Embryonic facial prominence (tissue), 1 donor: ENCODE data around the gene PRMT1.

Experiments used
- DNase-seq: peaks from one replicate; pipeline ENCODE4 v3.0.0-alpha.2; 2016; ENCODE audit errors: extremely low spot score

Gene PRMT1

GRCh38 chr19:49667473-49667872, 9.6 kb upstream of the PRMT1 start:
- DNase-seq: no peak

GRCh38 chr19:49669516-49669915, 7.6 kb upstream of the PRMT1 start:
- DNase-seq: no peak

GRCh38 chr19:49672131-49672919, 4.7 kb upstream of the PRMT1 start:
- no peak for DNase-seq

GRCh38 chr19:49676136-49676783, 811 bp upstream of the PRMT1 start:
- no peak for DNase-seq

GRCh38 chr19:49676784-49677230, 264 bp upstream of the PRMT1 start:
- peak; percentile 100 for DNase-seq

- DNase-seq: peak; percentile 60
These were observed 1.0 kb downstream of the PRMT1 start for GRCh38 chr19:49677901-49678674.

- no peak for DNase-seq
These were observed 2.1 kb downstream of the PRMT1 start for GRCh38 chr19:49678985-49679770.

GRCh38 chr19:49679771-49680413, 2.8 kb downstream of the PRMT1 start:
- DNase-seq: no peak

- peak; percentile 85 for DNase-seq
These were observed 3.6 kb downstream of the PRMT1 start for GRCh38 chr19:49680421-49681351.

GRCh38 chr19:49681830-49682229, 4.8 kb downstream of the PRMT1 start:
- no peak for DNase-seq

- DNase-seq: no peak
These were observed 5.2 kb downstream of the PRMT1 start for GRCh38 chr19:49682274-49682673.

- DNase-seq: no peak
These were observed 6.8 kb downstream of the PRMT1 start for GRCh38 chr19:49683814-49684250.

- no peak for DNase-seq
These were observed 7.3 kb downstream of the PRMT1 start for GRCh38 chr19:49684251-49684982.

- no peak for DNase-seq
These were observed 8.0 kb downstream of the PRMT1 start for GRCh38 chr19:49684983-49685553.

- no peak for DNase-seq
These were observed 8.8 kb downstream of the PRMT1 start for GRCh38 chr19:49685845-49686332.

GRCh38 chr19:49686503-49687088, 9.5 kb downstream of the PRMT1 start:
- DNase-seq: no peak

GRCh38 chr19:49687150-49687549, 10.1 kb downstream of the PRMT1 start:
- DNase-seq: no peak

GRCh38 chr19:49687566-49688316, 10.7 kb downstream of the PRMT1 start:
- no peak for DNase-seq
